Activated naive CD4-positive, alpha-beta T cell treated with Interleukin-2 at 50 U/mL for 16 hours (primary cell): Measurements from ENCODE around the gene LAMC3.
A peak's percentile ranks its signal among the peaks of the same experiment; 100 is the strongest.
"Not testable (repeated sequence)": the region's sequence is repeated elsewhere in the genome, so short reads cannot be mapped to it uniquely, and the experiment has no call there.

Source experiments
- DNase-seq: peaks from one replicate; pipeline ENCODE4 v3.0.0-alpha.2; 2020

LAMC3 gene

GRCh38 chr9:131103024-131103423 is 94.0 kb downstream of the LAMC3 start:
- no peak for DNase-seq

- DNase-seq: no peak
Observed at GRCh38 chr9:131103535-131103934, 94.6 kb downstream of the LAMC3 start.

- no peak for DNase-seq
Observed at GRCh38 chr9:131104016-131104740, 95.2 kb downstream of the LAMC3 start.

- no peak for DNase-seq
Observed at GRCh38 chr9:131105952-131106351, 97.0 kb downstream of the LAMC3 start.

GRCh38 chr9:131107760-131108159 is 98.8 kb downstream of the LAMC3 start:
- DNase-seq: no peak

GRCh38 chr9:131111186-131111853 is 102.3 kb downstream of the LAMC3 start:
- no peak for DNase-seq

- no peak for DNase-seq
Observed at GRCh38 chr9:131111854-131112311, 102.9 kb downstream of the LAMC3 start.

GRCh38 chr9:131112374-131113154 is 103.6 kb downstream of the LAMC3 start:
- DNase-seq: no peak

- no peak for DNase-seq
Observed at GRCh38 chr9:131113655-131114054, 104.7 kb downstream of the LAMC3 start.

GRCh38 chr9:131114084-131114535 is 105.1 kb downstream of the LAMC3 start:
- DNase-seq: no peak

- DNase-seq: not testable (repeated sequence)
Observed at GRCh38 chr9:131115360-131115742, 106.4 kb downstream of the LAMC3 start.

GRCh38 chr9:131116281-131117120 is 107.5 kb downstream of the LAMC3 start:
- no peak for DNase-seq

- DNase-seq: no peak
Observed at GRCh38 chr9:131117121-131117761, 108.3 kb downstream of the LAMC3 start.

- no peak for DNase-seq
Observed at GRCh38 chr9:131117762-131118145, 108.8 kb downstream of the LAMC3 start.

- no peak for DNase-seq
Observed at GRCh38 chr9:131119600-131119999, 110.6 kb downstream of the LAMC3 start.

GRCh38 chr9:131120620-131121228 is 111.8 kb downstream of the LAMC3 start:
- DNase-seq: no peak

GRCh38 chr9:131121346-131121745 is 112.4 kb downstream of the LAMC3 start:
- DNase-seq: no peak

GRCh38 chr9:131122158-131122557 is 113.2 kb downstream of the LAMC3 start:
- DNase-seq: no peak

- no peak for DNase-seq
Observed at GRCh38 chr9:131125038-131125287, 116.0 kb downstream of the LAMC3 start.

GRCh38 chr9:131125288-131126058 is 116.5 kb downstream of the LAMC3 start, which contains the start of gene NUP214:
NUP214 (plus strand) TSS chr9:131125586; CDS start chr9:131125705, 119 bp downstream.
- peak; percentile 100 for DNase-seq

GRCh38 chr9:131126059-131126426 is 117.1 kb downstream of the LAMC3 start:
- no peak for DNase-seq
